Testis (tissue), 3 donors: ENCODE measurements around the gene DUSP3. TPM values are rescaled to one million over a fixed set of nuclear protein-coding genes. Genes with fewer than 3 reads are reported as not detected.

ENCODE experiments used
- DNase-seq: peaks from one replicate; pipeline ENCODE4 v3.0.0-alpha.2; 2019
- H3K27ac ChIP-seq, 2 donors: fragments of 200-600 bp; sonication (generic); one replicate each; pipeline ENCODE4 v1.5.1; 2019
- H3K27me3 ChIP-seq: fragments of 200-600 bp; sonication (generic); one replicate; pipeline ENCODE4 v1.5.1; 2019
- H3K36me3 ChIP-seq: fragments of 200-600 bp; sonication (generic); one replicate; pipeline ENCODE4 v1.5.1; 2017; ENCODE audit warnings: low read depth; ENCODE audit errors: missing control alignments
- H3K4me1 ChIP-seq: fragments of 200-600 bp; sonication (generic); one replicate; pipeline ENCODE4 v1.5.1; 2019
- H3K4me3 ChIP-seq, 2 donors: fragments of 200-600 bp; sonication (generic); one replicate each; pipeline ENCODE4 v1.5.1; 2017 to 2019
- H3K9me3 ChIP-seq: fragments of 200-600 bp; sonication (generic); one replicate; pipeline ENCODE4 v1.5.1; 2017
- CTCF ChIP-seq, 3 experiments: fragments of 450-650 bp in 2 of 3; fragments of 200-600 bp in 1 of 3; sonication (generic) in 1 of 3; IDR thresholded peaks; one replicate each; pipeline ENCODE4 v1.5.1; 2016 to 2019; ENCODE audit warnings: antibody characterized with exemption in 3 of 3, mild to moderate bottlenecking in 2 of 3, moderate library complexity in 1 of 3
- POLR2A ChIP-seq: fragments of 450-650 bp; IDR thresholded peaks from one replicate; pipeline ENCODE4 v1.6.1; 2017; ENCODE audit warnings: antibody characterized with exemption, mild to moderate bottlenecking, moderate library complexity
- WGBS, 2 donors: methylation state at CpG; one replicate each; pipeline ENCODE4 v1.1.5; 2018; 5-methylcytosine and 5-hydroxymethylcytosine counted together
- intact Hi-C: fragments of 100-400 bp; cut with DNase I; formaldehyde crosslinking; loops from one replicate; pipeline ENCODE4 v1.15.1; 2023; ENCODE audit warnings: low total_unique reads
- polyA plus RNA-seq: library from polyadenylated mRNA; stranded (reverse); fragments of 350-450 nt; fragmentation: Illumina TruSeq; extraction: RNeasy Lipid Tissue Mini Kit (QIAGEN cat#74804); gene quantifications from one replicate; pipeline ENCODE4 v1.2.3, GENCODE V29; 2014; ENCODE audit warnings: low read depth, low replicate concordance; ENCODE audit not compliant: insufficient read depth
- total RNA-seq, 2 donors: library from RNA; depleted of rRNA; stranded (reverse); fragments of >200 nt; gene quantifications; one replicate each; pipeline ENCODE4 v1.2.3, GENCODE V29; 2016

The DUSP3 gene
- total and polyA plus RNA-seq, 3 donors from 2014 or later, result 54.8 to 75.1 (median 59.2) TPM

- no peak overlapping the region for H3K4me3 ChIP-seq
- no peak overlapping the region for H3K27ac ChIP-seq
- intact Hi-C loops, result no loop called here
- WGBS, 2 donors, result 51 to 67% methylated on average over 2 of the region's 2 CpGs
- no peak for DNase-seq
- no peaks in the 10 kb centered on the region for H3K4me1 ChIP-seq
- H3K9me3 ChIP-seq, result no peaks in the 10 kb centered on the region
- H3K27me3 ChIP-seq, result no peaks in the 10 kb centered on the region
- TF ChIP-seq POLR2A, result no peak
- TF ChIP-seq CTCF (IDR thresholded peaks at IDR 0.05), result no peak
- H3K36me3 ChIP-seq, result no peaks in the 10 kb centered on the region
Observed at GRCh38 chr17:43736389-43736788, 42.4 kb downstream of the DUSP3 start.

GRCh38 chr17:43734376-43734775 lies 44.4 kb downstream of the DUSP3 start:
- H3K9me3 ChIP-seq, result no peaks in the 10 kb centered on the region
- no peak for DNase-seq
- no peaks in the 10 kb centered on the region for H3K36me3 ChIP-seq
- no peak for TF ChIP-seq POLR2A
- no peak for TF ChIP-seq CTCF (IDR thresholded peaks at IDR 0.05)
- intact Hi-C loops, result no loop called here
- WGBS, 2 donors, result 84 to 88% methylated on average over 5 of the region's 5 CpGs
- no peaks in the 10 kb centered on the region for H3K4me1 ChIP-seq
- H3K27me3 ChIP-seq, result no peaks in the 10 kb centered on the region
- H3K27ac ChIP-seq, result no peak overlapping the region
- no peak overlapping the region for H3K4me3 ChIP-seq

- no peaks in the 10 kb centered on the region for H3K27me3 ChIP-seq
- H3K4me3 ChIP-seq, result no peak overlapping the region
- intact Hi-C loops, result no loop called here
- DNase-seq, result no peak
- no peaks in the 10 kb centered on the region for H3K36me3 ChIP-seq
- H3K9me3 ChIP-seq, result no peaks in the 10 kb centered on the region
- no peak overlapping the region for H3K27ac ChIP-seq
- no peaks in the 10 kb centered on the region for H3K4me1 ChIP-seq
- no peak for TF ChIP-seq CTCF (IDR thresholded peaks at IDR 0.05)
- no peak for TF ChIP-seq POLR2A
- 50 to 96% methylated on average over 1 of the region's 1 CpG for WGBS, 2 donors
Observed at GRCh38 chr17:43733956-43734355, 44.8 kb downstream of the DUSP3 start.

GRCh38 chr17:43732958-43733357 lies 45.8 kb downstream of the DUSP3 start:
- H3K4me1 ChIP-seq, result no peaks in the 10 kb centered on the region
- TF ChIP-seq CTCF (IDR thresholded peaks at IDR 0.05) (no peak), POLR2A (no peak)
- WGBS, 2 donors, result 96 to 100% methylated on average over 2 of the region's 2 CpGs
- no peak for DNase-seq
- H3K27me3 ChIP-seq, result no peaks in the 10 kb centered on the region
- no peaks in the 10 kb centered on the region for H3K9me3 ChIP-seq
- no peak overlapping the region for H3K4me3 ChIP-seq
- intact Hi-C loops, result no loop called here
- H3K36me3 ChIP-seq, result no peaks in the 10 kb centered on the region
- no peak overlapping the region for H3K27ac ChIP-seq

- H3K4me1 ChIP-seq, result no peaks in the 10 kb centered on the region
- TF ChIP-seq POLR2A (no peak), CTCF (IDR thresholded peaks at IDR 0.05) (no peak)
- H3K27ac ChIP-seq, result no peak overlapping the region
- 83 to 87% methylated on average over 8 of the region's 8 CpGs for WGBS, 2 donors
- H3K4me3 ChIP-seq, result no peak overlapping the region
- intact Hi-C loops, result no loop called here
- no peaks in the 10 kb centered on the region for H3K9me3 ChIP-seq
- no peak for DNase-seq
- H3K36me3 ChIP-seq, result no peaks in the 10 kb centered on the region
- H3K27me3 ChIP-seq, result no peaks in the 10 kb centered on the region
Observed at GRCh38 chr17:43728081-43728480, 50.7 kb downstream of the DUSP3 start.
